Kidney glomerular epithelial cell (primary cell): Measurements from ENCODE around the gene MAEL.

Experiments
- DNase-seq: peaks from one replicate; lab custom pipeline; 2025; lab: John Stamatoyannopoulos, UW

The MAEL gene

GRCh38 chr1:166988974-166989515 is at the start of gene MAEL:
Gene MAEL (plus strand): TSS chr1:166989280. CDS start chr1:166989353, 73 bp downstream.
- DNase-seq = no peak

GRCh38 chr1:166939741-166940375 is 49.2 kb upstream of the MAEL start:
- no peak for DNase-seq

GRCh38 chr1:166944186-166944967 is 44.7 kb upstream of the MAEL start:
- DNase-seq = peak; percentile 85

GRCh38 chr1:166947398-166948043 is 41.6 kb upstream of the MAEL start:
- peak; percentile 74 for DNase-seq

GRCh38 chr1:166948856-166949350 is 40.2 kb upstream of the MAEL start:
- DNase-seq = no peak

- DNase-seq = no peak
Observed at GRCh38 chr1:166950156-166950555, 38.9 kb upstream of the MAEL start.

- no peak for DNase-seq
Observed at GRCh38 chr1:166951050-166951449, 38.0 kb upstream of the MAEL start.

GRCh38 chr1:166952002-166952746 is 36.9 kb upstream of the MAEL start:
- peak; percentile 57 for DNase-seq

GRCh38 chr1:166953491-166953890 is 35.6 kb upstream of the MAEL start:
- DNase-seq = no peak

- DNase-seq = no peak
Observed at GRCh38 chr1:166956057-166956850, 32.8 kb upstream of the MAEL start.

GRCh38 chr1:166956872-166957271 is 32.2 kb upstream of the MAEL start:
- DNase-seq = no peak

GRCh38 chr1:166960858-166961474 is 28.1 kb upstream of the MAEL start:
- DNase-seq = peak; percentile 65

GRCh38 chr1:166969074-166969677 is 19.9 kb upstream of the MAEL start:
- no peak for DNase-seq

GRCh38 chr1:166971252-166971651 is 17.8 kb upstream of the MAEL start:
- no peak for DNase-seq

- DNase-seq = no peak
Observed at GRCh38 chr1:166972193-166972592, 16.9 kb upstream of the MAEL start.

GRCh38 chr1:166972826-166973225 is 16.3 kb upstream of the MAEL start:
- DNase-seq = no peak

- DNase-seq = no peak
Observed at GRCh38 chr1:166974647-166975345, 14.3 kb upstream of the MAEL start.

- DNase-seq = peak; percentile 11
Observed at GRCh38 chr1:166975361-166976129, 13.5 kb upstream of the MAEL start, which contains the start of gene ILDR2. Gene ILDR2 (minus strand): TSS chr1:166975540. CDS start chr1:166975268, 272 bp downstream.

- no peak for DNase-seq
Observed at GRCh38 chr1:166977951-166978350, 11.1 kb upstream of the MAEL start.
